GM12878 (cell line): ENCODE data around the gene UBA7. TPM values are rescaled to one million over a fixed set of nuclear protein-coding genes. Genes with fewer than 3 reads are reported as not detected.

ENCODE experiments used
- ATAC-seq: fragments of 200-7000 bp; cut with Tn5 transposase; 3 replicates; pipeline ENCODE4 v1.9.1; 2020; ENCODE audit warnings: mild to moderate bottlenecking, moderate library complexity
- BruUV-seq: library from RNA; stranded (reverse); fragments of 400-500 nt; replicated peaks from 2 replicates; lab custom pipeline; 2021; lab: Mats Ljungman, UMichigan
- CTCF ChIA-PET: fragments of 300-600 bp; sonication (Branson Sonifier 250); formaldehyde crosslinking; extraction: SDS; loops from one replicate; lab custom pipeline; 2021; ENCODE audit warnings: inconsistent platforms; lab: Yijun Ruan, JAX
- POLR2A ChIA-PET: fragments of 350-600 bp; formaldehyde crosslinking; extraction: SDS; loops from one replicate; lab custom pipeline; 2021; ENCODE audit warnings: inconsistent platforms; lab: Charles Lee
- RAD21 ChIA-PET: fragments of 300-600 bp; sonication (Branson Sonifier 250); formaldehyde crosslinking; loops from one replicate; lab custom pipeline; 2023; ENCODE audit warnings: antibody characterized with exemption; ENCODE audit not compliant: unreplicated experiment; lab: Charles Lee
- SMC1A ChIA-PET: fragments of 300-600 bp; sonication (Branson Sonifier 250); formaldehyde crosslinking; loops from one replicate; lab custom pipeline; 2023; ENCODE audit not compliant: unreplicated experiment, uncharacterized antibody; lab: Charles Lee
- DNase-seq: peaks from one replicate; pipeline ENCODE4 v3.0.0-alpha.2; 2011; ENCODE audit warnings: low read depth, low spot score
- FAIRE-seq: peaks from 3 replicates; lab custom pipeline; 2011; peaks lifted over from hg19 to GRCh38; lab: Jason Lieb, UNC
- H2AFZ ChIP-seq: 2 replicates; pipeline ENCODE4 v1.6.0; 2011; ENCODE audit warnings: low read depth, low read length, control low read depth; ENCODE audit not compliant: control insufficient read depth
- H3K27ac ChIP-seq: 2 replicates; pipeline ENCODE4 v1.5.1; 2011; ENCODE audit warnings: control low read depth; ENCODE audit not compliant: control insufficient read depth, insufficient read depth
- H3K27me3 ChIP-seq, 2 experiments: replicated peaks in 1 of 2; 2 replicates each; pipeline versions ENCODE4 v1.6.0 to v1.6.1; 2011; ENCODE audit warnings: low read length in 1 of 2; ENCODE audit not compliant: control insufficient read depth in 2 of 2, insufficient read depth in 2 of 2
- H3K36me3 ChIP-seq, 2 experiments: 2 replicates each; pipeline ENCODE4 v1.5.1; 2011; ENCODE audit warnings: low read length in 1 of 2; ENCODE audit not compliant: control insufficient read depth in 2 of 2, insufficient read depth in 2 of 2
- H3K4me1 ChIP-seq: 2 replicates; pipeline ENCODE4 v1.6.1; 2011; ENCODE audit warnings: mild to moderate bottlenecking, low read length, moderate library complexity, mixed read lengths; ENCODE audit not compliant: control insufficient read depth, insufficient read depth
- H3K4me2 ChIP-seq: 2 replicates; pipeline ENCODE4 v1.6.0; 2011; ENCODE audit warnings: control low read depth; ENCODE audit not compliant: control insufficient read depth, insufficient read depth
- H3K4me3 ChIP-seq: fragments of 200-600 bp; sonication (generic); 2 replicates; pipeline ENCODE4 v1.5.1; 2016
- H3K79me2 ChIP-seq: 2 replicates; pipeline ENCODE4 v1.6.0; 2011; ENCODE audit warnings: low read length; ENCODE audit not compliant: control insufficient read depth, insufficient read depth
- H3K9ac ChIP-seq: 2 replicates; pipeline ENCODE4 v1.8.0; 2011; ENCODE audit warnings: low read length, control low read depth, mixed read lengths; ENCODE audit not compliant: control insufficient read depth, insufficient read depth
- H3K9me3 ChIP-seq: replicated peaks from 3 replicates; pipeline ENCODE4 v1.5.1; 2011; ENCODE audit warnings: mild to moderate bottlenecking, low read length; ENCODE audit not compliant: control insufficient read depth, insufficient read depth
- H4K20me1 ChIP-seq: 2 replicates; pipeline ENCODE4 v1.6.0; 2011; ENCODE audit not compliant: control insufficient read depth, insufficient read depth
- BACH1 ChIP-seq: fragments of 450-650 bp; IDR thresholded peaks from 2 replicates; pipeline ENCODE4 v1.6.1; 2017; ENCODE audit warnings: mild to moderate bottlenecking, borderline replicate concordance
- BMI1 ChIP-seq: fragments of 450-650 bp; IDR thresholded peaks from 2 replicates; pipeline ENCODE4 v1.6.1; 2016; ENCODE audit warnings: mild to moderate bottlenecking, moderate library complexity, borderline replicate concordance
- CBFB ChIP-seq: IDR thresholded peaks from 2 replicates; pipeline ENCODE4 v1.6.1; 2016; ENCODE audit warnings: antibody characterized with exemption, low read depth
- CHD1 ChIP-seq: IDR thresholded peaks from 2 replicates; pipeline ENCODE4 v1.6.1; 2012; ENCODE audit warnings: low read depth, low read length, improper control_type of control experiment
- ESRRA ChIP-seq: IDR thresholded peaks from 2 replicates; pipeline ENCODE4 v1.6.1; 2012; ENCODE audit warnings: mild to moderate bottlenecking, low read length, improper control_type of control experiment
- EZH2 ChIP-seq: IDR thresholded peaks from 2 replicates; pipeline ENCODE4 v1.6.1; 2012; ENCODE audit warnings: low read depth, mild to moderate bottlenecking, control low read depth, inconsistent platforms, low read length, borderline replicate concordance; ENCODE audit not compliant: control insufficient read depth
- MEF2A ChIP-seq: IDR thresholded peaks from 2 replicates; pipeline ENCODE4 v1.6.1; 2011; ENCODE audit warnings: low read depth, mild to moderate bottlenecking, low read length, moderate library complexity; ENCODE audit not compliant: insufficient read depth
- POLR2A ChIP-seq: IDR thresholded peaks from 2 replicates; pipeline ENCODE4 v1.6.1; 2011; ENCODE audit warnings: low read depth, mild to moderate bottlenecking, low read length
- TAF1 ChIP-seq: IDR thresholded peaks from 2 replicates; pipeline ENCODE4 v1.6.1; 2011; ENCODE audit warnings: mild to moderate bottlenecking, low read depth, low read length, borderline replicate concordance
- WRNIP1 ChIP-seq: IDR thresholded peaks from 2 replicates; pipeline ENCODE4 v1.6.1; 2011; ENCODE audit warnings: low read depth, low read length, improper control_type of control experiment, borderline replicate concordance
- ZNF622 ChIP-seq: fragments of 450-650 bp; IDR thresholded peaks from 2 replicates; pipeline ENCODE4 v1.6.1; 2017; ENCODE audit warnings: mild to moderate bottlenecking, inconsistent platforms
- WGBS: methylation state at CpG from one replicate; pipeline ENCODE4 v1.1.6; 2016; ENCODE audit warnings: low lambda C conversion rate; ENCODE audit not compliant: insufficient replicate concordance, insufficient coverage; ENCODE audit errors: missing lambda C conversion rate; 5-methylcytosine and 5-hydroxymethylcytosine counted together
- in situ Hi-C: fragments of 300-500 bp; cut with MboI; formaldehyde crosslinking; loops from 9 replicates; pipeline ENCODE4 v1.14.3; 2018; ENCODE audit warnings: mixed read lengths
- intact Hi-C: fragments of 100-400 bp; cut with micrococcal nuclease; formaldehyde crosslinking; loops from one replicate; pipeline ENCODE4 v1.14.2; 2022; ENCODE audit not compliant: unreplicated experiment
- polyA plus RNA-seq, 11 experiments: library from polyadenylated mRNA; depleted of rRNA in 4 of 11; unstranded in 6 of 11; stranded (reverse) in 5 of 11; fragments of >200 nt; fragmentation: Nextera tagmentation in 4 of 11; fragmentation: Illumina TruSeq in 1 of 11; extraction: Ambion mirVana in 4 of 11; extraction: Trizol in 1 of 11; gene quantifications; 1 replicate in 1 of 11; 2 replicates in 10 of 11; pipeline versions ENCODE4 v1.2.1 to v1.2.3, GENCODE V29; 2011 to 2016; ENCODE audit warnings: inconsistent platforms in 2 of 11, missing spikeins in 2 of 11, low read depth in 1 of 11
- total RNA-seq, 4 experiments: library from RNA; depleted of rRNA in 3 of 4; stranded (reverse); fragments of >200 nt in 3 of 4; fragmentation: Illumina TruSeq in 1 of 4; extraction: Trizol in 1 of 4; gene quantifications; 2 replicates each; pipeline versions ENCODE4 v1.2.1 to v1.2.3, GENCODE V29; 2013 to 2021
- TF ChIP-seq, protein P1 (sequence below): fragments of 450-650 bp; IDR thresholded peaks from 2 replicates; pipeline ENCODE4 v1.6.1; 2018; ENCODE audit warnings: borderline replicate concordance, mild to moderate bottlenecking; ENCODE audit not compliant: partially characterized antibody
- TF ChIP-seq, protein P2 (sequence below): fragments of 450-650 bp; formaldehyde crosslinking; IDR thresholded peaks from 2 replicates; pipeline ENCODE4 v1.4.0; 2022; ENCODE audit warnings: mild to moderate bottlenecking, moderate library complexity

UBA7 gene
- total and polyA plus RNA-seq, 10 of the 15 experiments (the other 5 are each of a cell fraction or from before 2014, with no cell fraction given) = 11.8 to 116 (median 46.7) TPM

DNA sequence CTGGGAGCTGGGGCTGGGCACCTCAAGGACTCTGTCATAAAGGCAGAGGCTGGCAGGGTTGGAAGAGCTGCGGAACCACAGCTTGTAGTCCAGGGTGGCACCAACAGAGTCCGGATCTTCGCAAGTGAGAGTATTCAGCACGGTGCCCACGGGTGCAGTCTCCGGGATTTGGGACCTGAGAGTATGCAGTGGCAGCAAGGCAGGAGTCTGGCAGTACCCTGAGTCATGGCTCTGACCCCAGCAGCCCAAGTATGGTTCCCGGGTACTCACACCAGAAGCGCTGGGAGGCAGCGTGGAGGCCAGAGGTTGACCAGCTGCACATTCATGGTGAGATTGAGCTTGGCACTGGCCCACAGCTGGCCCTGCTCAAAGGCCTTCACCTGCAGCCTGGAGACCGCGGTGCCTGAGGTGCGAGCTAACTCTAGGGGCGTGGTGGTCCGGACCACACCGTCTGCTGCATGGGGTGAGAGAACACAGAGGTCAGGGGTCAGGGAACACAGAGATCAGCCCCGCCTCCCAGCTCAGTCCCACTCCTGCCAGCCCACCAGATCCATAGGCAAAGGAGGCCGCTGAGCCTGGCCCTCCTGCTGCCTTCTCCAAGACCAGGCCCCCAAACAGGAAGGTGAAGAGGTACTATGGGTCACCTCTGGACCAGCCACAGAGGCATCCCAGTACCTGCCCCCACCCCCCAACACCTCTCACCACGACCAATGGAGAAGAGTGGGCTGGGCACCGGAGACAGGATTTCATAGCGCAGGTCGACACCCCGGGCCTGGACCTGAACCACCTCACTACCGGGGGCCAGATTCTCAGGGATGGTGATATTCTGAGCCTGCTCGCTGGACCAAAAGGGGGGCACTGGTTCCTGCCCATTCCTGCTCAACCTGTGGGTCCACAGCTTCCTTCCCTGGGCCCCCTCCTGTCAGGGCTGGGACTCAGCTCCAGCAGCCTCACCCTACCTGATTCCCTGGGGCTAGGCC, 18.5 kb downstream of the UBA7 start:
- FAIRE-seq (no peak), ATAC-seq (no peak), DNase-seq (no peak)
- Histone ChIP-seq H3K36me3 (no peaks in the 10 kb centered on the region), H4K20me1 (no peaks in the 10 kb centered on the region), H3K79me2 (no peaks in the 10 kb centered on the region), H3K4me1 (no peaks in the 10 kb centered on the region), H3K27me3 (no peaks in the 10 kb centered on the region), H3K4me2 (no peak overlapping the region), H2AFZ (no peak overlapping the region), H3K4me3 (no peak overlapping the region), H3K9me3 (no peaks in the 10 kb centered on the region), H3K9ac (no peak overlapping the region), H3K27ac (no peak overlapping the region)
- BruUV-seq = no TSS peak
- in situ Hi-C loops = no loop called here
- TF ChIP-seq ESRRA (no peak), EZH2 (no peak), CBFB (no peak), ZNF622 (no peak), BACH1 (no peak), TAF1 (no peak), WRNIP1 (no peak), CHD1 (no peak), MEF2A (no peak), POLR2A (no peak), BMI1 (no peak)
- TF ChIP-seq, protein P1, sequence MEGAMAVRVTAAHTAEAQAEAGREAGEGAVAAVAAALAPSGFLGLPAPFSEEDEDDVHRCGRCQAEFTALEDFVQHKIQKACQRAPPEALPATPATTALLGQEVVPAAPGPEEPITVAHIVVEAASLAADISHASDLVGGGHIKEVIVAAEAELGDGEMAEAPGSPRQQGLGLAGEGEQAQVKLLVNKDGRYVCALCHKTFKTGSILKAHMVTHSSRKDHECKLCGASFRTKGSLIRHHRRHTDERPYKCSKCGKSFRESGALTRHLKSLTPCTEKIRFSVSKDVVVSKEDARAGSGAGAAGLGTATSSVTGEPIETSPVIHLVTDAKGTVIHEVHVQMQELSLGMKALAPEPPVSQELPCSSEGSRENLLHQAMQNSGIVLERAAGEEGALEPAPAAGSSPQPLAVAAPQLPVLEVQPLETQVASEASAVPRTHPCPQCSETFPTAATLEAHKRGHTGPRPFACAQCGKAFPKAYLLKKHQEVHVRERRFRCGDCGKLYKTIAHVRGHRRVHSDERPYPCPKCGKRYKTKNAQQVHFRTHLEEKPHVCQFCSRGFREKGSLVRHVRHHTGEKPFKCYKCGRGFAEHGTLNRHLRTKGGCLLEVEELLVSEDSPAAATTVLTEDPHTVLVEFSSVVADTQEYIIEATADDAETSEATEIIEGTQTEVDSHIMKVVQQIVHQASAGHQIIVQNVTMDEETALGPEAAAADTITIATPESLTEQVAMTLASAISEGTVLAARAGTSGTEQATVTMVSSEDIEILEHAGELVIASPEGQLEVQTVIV = no peak
- TF ChIP-seq, protein P2, sequence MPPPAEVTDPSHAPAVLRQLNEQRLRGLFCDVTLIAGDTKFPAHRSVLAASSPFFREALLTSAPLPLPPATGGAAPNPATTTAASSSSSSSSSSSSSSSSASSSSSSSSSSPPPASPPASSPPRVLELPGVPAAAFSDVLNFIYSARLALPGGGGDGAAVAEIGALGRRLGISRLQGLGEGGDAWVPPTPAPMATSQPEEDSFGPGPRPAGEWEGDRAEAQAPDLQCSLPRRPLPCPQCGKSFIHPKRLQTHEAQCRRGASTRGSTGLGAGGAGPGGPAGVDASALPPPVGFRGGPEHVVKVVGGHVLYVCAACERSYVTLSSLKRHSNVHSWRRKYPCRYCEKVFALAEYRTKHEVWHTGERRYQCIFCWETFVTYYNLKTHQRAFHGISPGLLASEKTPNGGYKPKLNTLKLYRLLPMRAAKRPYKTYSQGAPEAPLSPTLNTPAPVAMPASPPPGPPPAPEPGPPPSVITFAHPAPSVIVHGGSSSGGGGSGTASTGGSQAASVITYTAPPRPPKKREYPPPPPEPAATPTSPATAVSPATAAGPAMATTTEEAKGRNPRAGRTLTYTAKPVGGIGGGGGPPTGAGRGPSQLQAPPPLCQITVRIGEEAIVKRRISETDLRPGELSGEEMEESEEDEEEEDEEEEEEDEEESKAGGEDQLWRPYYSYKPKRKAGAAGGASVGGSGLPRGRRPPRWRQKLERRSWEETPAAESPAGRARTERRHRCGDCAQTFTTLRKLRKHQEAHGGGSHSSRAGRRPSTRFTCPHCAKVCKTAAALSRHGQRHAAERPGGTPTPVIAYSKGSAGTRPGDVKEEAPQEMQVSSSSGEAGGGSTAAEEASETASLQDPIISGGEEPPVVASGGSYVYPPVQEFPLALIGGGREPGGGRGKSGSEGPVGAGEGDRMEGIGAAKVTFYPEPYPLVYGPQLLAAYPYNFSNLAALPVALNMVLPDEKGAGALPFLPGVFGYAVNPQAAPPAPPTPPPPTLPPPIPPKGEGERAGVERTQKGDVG (CRISPR knock-in tag) = no peak
- 52% methylated on average over 24 of the region's 24 CpGs for WGBS
- RAD21 ChIA-PET = interaction anchor here (0.6 kb wide), 1 partner anchor 44 kb away, joined by 3 read pairs; no protein-coding TSS in a partner anchor
- SMC1A ChIA-PET = no interaction called here
- CTCF ChIA-PET = interaction anchor here (2.1 kb wide), 1 partner anchor 44 kb away, joined by 7 read pairs; no protein-coding TSS in a partner anchor
- POLR2A ChIA-PET = interaction anchor here (0.5 to 0.6 kb wide), 2 partner anchors 55 to 325 kb away, joined by 3 to 4 read pairs; partner anchors contain the start of gene DAG1
- intact Hi-C loops = no loop called here
